ENCODE measurements around the gene CDK2.

GRCh38 chr12:55973599-55974307 is 7.1 kb downstream of the CDK2 start, which contains the start of gene RAB5B:
- TF ChIP-seq CTCF (IDR thresholded peaks at IDR 0.05), result peak in 1 of 4 experiments; percentile 36
- TF ChIP-seq POLR2A (IDR thresholded peaks at IDR 0.05), result peak; percentile 94 to 96
- TF ChIP-seq POLR2AphosphoS5 (IDR thresholded peaks at IDR 0.05), result peak; percentile 91
- TF ChIP-seq EP300 (IDR thresholded peaks at IDR 0.05), result no peak

Measured in gastroesophageal sphincter (tissue), 3 donors.